Measurements from ENCODE around the gene RPP21.

The RPP21 gene

GRCh38 chr6:30380464-30380863 is 35.5 kb downstream of the RPP21 start:
- DNase-seq (ENCODE audit: low spot score) = no peak

- no peak for DNase-seq (ENCODE audit: low spot score)
These were observed 41.2 kb downstream of the RPP21 start for GRCh38 chr6:30386166-30386565.

GRCh38 chr6:30391240-30391639 is 46.3 kb downstream of the RPP21 start:
- DNase-seq (ENCODE audit: low spot score) = no peak

- DNase-seq (ENCODE audit: low spot score) = no peak
These were observed 49.2 kb downstream of the RPP21 start for GRCh38 chr6:30394139-30394538.
